Measurements from ENCODE around the gene SH2D4B. TPM values are rescaled to one million over a fixed set of nuclear protein-coding genes. Genes with fewer than 3 reads are reported as not detected.

The SH2D4B gene
- total RNA-seq, 2 donors from 2014 or later = 0.13 TPM; not detected in 1

DNA sequence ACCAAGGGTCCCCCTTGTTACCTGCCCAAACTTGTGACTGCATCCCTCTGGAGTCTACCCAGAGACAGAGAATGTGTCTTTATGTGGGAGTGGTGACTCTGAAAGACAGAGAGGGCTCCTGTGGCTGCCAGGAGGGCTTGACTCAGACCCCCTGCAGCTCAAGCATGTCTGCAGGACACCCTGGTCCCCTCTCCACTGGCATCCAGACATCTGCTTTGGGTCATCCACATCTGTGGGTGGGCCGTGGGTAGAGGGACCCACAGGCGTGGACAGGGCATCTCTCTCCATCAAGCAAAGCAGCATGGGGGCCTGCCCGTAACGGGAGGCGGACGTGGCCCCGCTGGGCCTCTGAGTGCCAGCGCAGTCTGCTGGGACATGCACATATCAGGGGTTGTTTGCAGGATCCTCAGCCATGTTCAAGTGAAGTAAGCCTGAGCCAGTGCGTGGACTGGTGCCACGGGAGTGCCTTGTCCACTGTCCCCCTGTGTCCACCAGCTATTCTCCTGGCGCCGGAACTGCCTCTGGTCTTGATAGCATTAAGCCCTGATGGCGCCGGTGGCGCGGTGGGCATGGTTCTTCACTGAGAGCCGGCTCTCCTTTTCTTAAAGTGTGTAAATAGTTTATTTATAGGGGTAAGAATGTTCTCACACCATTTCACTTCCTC is 19.4 kb upstream of the SH2D4B start:
- Mint-ChIP-seq H3K27ac (no peak overlapping the region), H3K9me3 (no peaks in the 10 kb centered on the region), H3K36me3 (ENCODE audit: low read depth) (peaks cover 56% of the 10 kb centered on the region), H3K27me3 (ENCODE audit: insufficient read depth) (no peaks in the 10 kb centered on the region), H3K4me3 (no peak overlapping the region), H3K4me1 (peaks cover 12% of the 10 kb centered on the region)
- Histone ChIP-seq H3K9ac (ENCODE audit: extremely low read depth, low read length, poor library complexity, severe bottlenecking) (no peak overlapping the region), H3K27me3 (ENCODE audit: control insufficient read depth, insufficient read depth, low read length, poor library complexity, severe bottlenecking) (no peaks in the 10 kb centered on the region), H3K36me3 (ENCODE audit: control insufficient read depth, insufficient read depth, low read length) (peaks cover 81% of the 10 kb centered on the region), H3K27ac (ENCODE audit: low read depth, low read length) (no peak overlapping the region), H3K9me3 (ENCODE audit: control insufficient read depth, low read length) (no peaks in the 10 kb centered on the region), H3K4me3 (ENCODE audit: low read length) (no peak overlapping the region), H3K4me1 (ENCODE audit: control insufficient read depth, insufficient read depth, low read length) (no peaks in the 10 kb centered on the region)
- TF ChIP-seq, protein P1, sequence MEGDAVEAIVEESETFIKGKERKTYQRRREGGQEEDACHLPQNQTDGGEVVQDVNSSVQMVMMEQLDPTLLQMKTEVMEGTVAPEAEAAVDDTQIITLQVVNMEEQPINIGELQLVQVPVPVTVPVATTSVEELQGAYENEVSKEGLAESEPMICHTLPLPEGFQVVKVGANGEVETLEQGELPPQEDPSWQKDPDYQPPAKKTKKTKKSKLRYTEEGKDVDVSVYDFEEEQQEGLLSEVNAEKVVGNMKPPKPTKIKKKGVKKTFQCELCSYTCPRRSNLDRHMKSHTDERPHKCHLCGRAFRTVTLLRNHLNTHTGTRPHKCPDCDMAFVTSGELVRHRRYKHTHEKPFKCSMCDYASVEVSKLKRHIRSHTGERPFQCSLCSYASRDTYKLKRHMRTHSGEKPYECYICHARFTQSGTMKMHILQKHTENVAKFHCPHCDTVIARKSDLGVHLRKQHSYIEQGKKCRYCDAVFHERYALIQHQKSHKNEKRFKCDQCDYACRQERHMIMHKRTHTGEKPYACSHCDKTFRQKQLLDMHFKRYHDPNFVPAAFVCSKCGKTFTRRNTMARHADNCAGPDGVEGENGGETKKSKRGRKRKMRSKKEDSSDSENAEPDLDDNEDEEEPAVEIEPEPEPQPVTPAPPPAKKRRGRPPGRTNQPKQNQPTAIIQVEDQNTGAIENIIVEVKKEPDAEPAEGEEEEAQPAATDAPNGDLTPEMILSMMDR (conservative IDR thresholded peaks at IDR 0.05) = no peak
- no peak for DNase-seq
- WGBS, 2 experiments (ENCODE audit: insufficient coverage in 1 of 2, insufficient read length in 1 of 2) = 95 to 96% methylated on average over 5 to 15 of the region's 17 CpGs

DNA sequence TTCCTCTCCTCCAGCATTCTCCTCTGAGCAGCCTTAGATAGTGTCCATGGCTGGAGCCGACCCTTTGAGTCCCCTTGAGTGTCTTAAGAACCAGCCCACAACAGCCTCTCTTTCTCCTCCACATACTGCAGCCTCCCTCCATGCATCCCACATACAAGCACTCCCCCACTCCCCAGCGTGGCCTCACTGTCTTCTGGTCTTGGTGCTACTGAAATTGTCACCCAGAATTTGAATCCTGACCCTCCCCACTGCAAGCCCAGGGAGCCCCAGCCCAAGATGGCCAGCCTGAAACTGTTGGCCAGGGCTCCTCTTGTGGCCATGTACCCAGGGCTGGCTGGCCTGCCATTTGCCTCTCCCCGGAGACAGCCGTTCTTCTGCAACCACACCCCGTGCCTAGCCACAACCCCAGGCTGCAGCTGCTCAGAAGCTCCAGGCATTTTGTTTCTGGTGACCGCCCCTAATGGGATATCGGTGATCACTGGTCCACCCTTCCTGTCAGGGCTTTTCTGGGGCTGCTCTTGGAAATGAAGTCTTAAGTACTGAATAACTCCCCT is 18.8 kb upstream of the SH2D4B start:
- Mint-ChIP-seq H3K4me3 (no peak overlapping the region), H3K36me3 (ENCODE audit: low read depth) (peaks cover 51% of the 10 kb centered on the region), H3K27ac (no peak overlapping the region), H3K27me3 (ENCODE audit: insufficient read depth) (no peaks in the 10 kb centered on the region), H3K4me1 (peaks cover 12% of the 10 kb centered on the region), H3K9me3 (no peaks in the 10 kb centered on the region)
- Histone ChIP-seq H3K4me3 (ENCODE audit: low read length) (no peak overlapping the region), H3K27me3 (ENCODE audit: control insufficient read depth, insufficient read depth, low read length, poor library complexity, severe bottlenecking) (no peaks in the 10 kb centered on the region), H3K9ac (ENCODE audit: extremely low read depth, low read length, poor library complexity, severe bottlenecking) (no peak overlapping the region), H3K9me3 (ENCODE audit: control insufficient read depth, low read length) (no peaks in the 10 kb centered on the region), H3K36me3 (ENCODE audit: control insufficient read depth, insufficient read depth, low read length) (peaks cover 75% of the 10 kb centered on the region), H3K27ac (ENCODE audit: low read depth, low read length) (no peak overlapping the region), H3K4me1 (ENCODE audit: control insufficient read depth, insufficient read depth, low read length) (no peaks in the 10 kb centered on the region)
- DNase-seq = no peak
- TF ChIP-seq, protein P1 (conservative IDR thresholded peaks at IDR 0.05) = no peak
- 94 to 97% methylated on average over 5 to 7 of the region's 7 CpGs for WGBS, 2 experiments (ENCODE audit: insufficient coverage in 1 of 2, insufficient read length in 1 of 2)

DNA sequence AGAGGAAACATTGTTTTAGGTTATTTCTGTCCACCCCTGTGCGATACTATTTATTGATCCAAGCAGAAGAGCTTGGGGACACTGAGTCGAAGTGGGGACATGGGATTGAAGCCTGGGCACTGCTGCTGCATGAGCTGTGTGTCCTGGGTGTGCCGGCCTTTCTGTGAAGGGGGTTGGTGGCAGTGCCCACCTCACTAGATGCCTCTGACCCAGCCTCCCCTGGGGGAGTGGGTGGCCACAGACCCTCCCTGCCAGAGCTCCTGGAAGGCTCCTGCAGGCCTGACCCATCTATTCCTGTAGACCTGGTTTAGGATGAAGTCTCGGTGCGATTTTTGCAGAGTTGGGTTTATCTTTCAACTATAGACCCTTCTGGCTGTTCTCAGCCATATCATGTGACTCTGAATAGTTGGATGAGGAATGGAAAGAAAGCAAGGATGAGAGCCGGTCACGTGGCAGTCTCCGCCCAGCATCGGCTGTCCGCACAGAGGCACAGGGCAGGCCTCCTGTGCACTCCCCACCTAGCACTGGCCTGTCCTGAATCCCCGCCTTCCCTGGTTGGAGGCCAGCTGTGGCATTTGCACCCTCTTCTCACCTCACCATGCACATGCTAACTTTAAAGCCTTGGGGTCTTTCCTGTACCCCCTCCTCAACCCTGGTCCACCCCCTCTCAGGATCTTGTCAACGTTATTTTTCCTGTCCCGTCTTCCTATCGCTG is 17.6 kb upstream of the SH2D4B start:
- Mint-ChIP-seq H3K27ac (no peak overlapping the region), H3K27me3 (ENCODE audit: insufficient read depth) (no peaks in the 10 kb centered on the region), H3K9me3 (no peaks in the 10 kb centered on the region), H3K36me3 (ENCODE audit: low read depth) (peaks cover 40% of the 10 kb centered on the region), H3K4me3 (no peak overlapping the region), H3K4me1 (peaks cover 12% of the 10 kb centered on the region)
- H3K27ac ChIP-seq (ENCODE audit: low read depth, low read length) = no peak overlapping the region
- DNase-seq = no peak
- H3K4me1 ChIP-seq (ENCODE audit: control insufficient read depth, insufficient read depth, low read length) = no peaks in the 10 kb centered on the region
- H3K27me3 ChIP-seq (ENCODE audit: control insufficient read depth, insufficient read depth, low read length, poor library complexity, severe bottlenecking) = no peaks in the 10 kb centered on the region
- H3K9ac ChIP-seq (ENCODE audit: extremely low read depth, low read length, poor library complexity, severe bottlenecking) = no peak overlapping the region
- TF ChIP-seq, protein P1 (conservative IDR thresholded peaks at IDR 0.05) = no peak
- H3K36me3 ChIP-seq (ENCODE audit: control insufficient read depth, insufficient read depth, low read length) = peaks cover 63% of the 10 kb centered on the region
- 87 to 92% methylated on average over 12 to 14 of the region's 14 CpGs for WGBS, 2 experiments (ENCODE audit: insufficient coverage in 1 of 2, insufficient read length in 1 of 2)
- H3K4me3 ChIP-seq (ENCODE audit: low read length) = no peak overlapping the region
- H3K9me3 ChIP-seq (ENCODE audit: control insufficient read depth, low read length) = no peaks in the 10 kb centered on the region

Measured in endodermal cell (in vitro differentiated cells).